ENCODE data around the gene YOD1.

- TF ChIP-seq CTCF (IDR thresholded peaks at IDR 0.05; ENCODE audit: insufficient read depth, low read length): no peak
- TF ChIP-seq GABPA (IDR thresholded peaks at IDR 0.05; ENCODE audit: low read depth): no peak
- no peak for TF ChIP-seq REST (IDR thresholded peaks at IDR 0.05; ENCODE audit: insufficient replicate concordance, low read depth)
- TF ChIP-seq SPI1 (IDR thresholded peaks at IDR 0.05; ENCODE audit: borderline replicate concordance, low read depth): no peak
Measured at GRCh38 chr1:207033302-207033701, 17.7 kb downstream of the YOD1 start.
